Measurements from ENCODE around the gene SPINT2.

- TF ChIP-seq CTCF (conservative IDR thresholded peaks at IDR 0.05; ENCODE audit: low read depth, low read length) (no peak), EZH2 (IDR thresholded peaks at IDR 0.05; ENCODE audit: low read length, unreplicated experiment) (no peak), EZH2phosphoT487 (IDR thresholded peaks at IDR 0.05; ENCODE audit: borderline replicate concordance, low read length) (no peak)
Measured at GRCh38 chr19:38221919-38222830, 42.2 kb upstream of the SPINT2 start.
